Right atrium auricular region (tissue), 2 donors: ENCODE results near the gene IFNA17. TPM values are rescaled to one million over a fixed set of nuclear protein-coding genes. Genes with fewer than 3 reads are reported as not detected.
"Not testable (repeated sequence)": the region's sequence is repeated elsewhere in the genome, so short reads cannot be mapped to it uniquely, and the experiment has no call there.

Experiments used
- DNase-seq: peaks from one replicate; pipeline ENCODE4 v3.0.0-alpha.2; 2019; ENCODE audit warnings: low spot score
- H3K27ac ChIP-seq, 2 donors: fragments of 200-600 bp; sonication (generic); 1 replicate in 1 of 2; 2 replicates in 1 of 2; pipeline ENCODE4 v1.5.1; 2016 to 2019
- H3K27me3 ChIP-seq, 2 donors: fragments of 200-600 bp; sonication (generic); one replicate each; pipeline versions ENCODE4 v1.5.1 to v1.6.0; 2017 to 2019
- H3K36me3 ChIP-seq: fragments of 200-600 bp; sonication (generic); one replicate; pipeline ENCODE4 v1.5.1; 2016
- H3K4me1 ChIP-seq, 2 donors: fragments of 200-600 bp; sonication (generic); one replicate each; pipeline versions ENCODE4 v1.5.1 to v1.6.0; 2017 to 2019
- H3K4me3 ChIP-seq, 2 donors: fragments of 200-600 bp; sonication (generic); 1 replicate in 1 of 2; 2 replicates in 1 of 2; pipeline ENCODE4 v1.5.1; 2017 to 2019; ENCODE audit warnings: mild to moderate bottlenecking in 1 of 2, moderate library complexity in 1 of 2
- H3K9me3 ChIP-seq, 2 donors: fragments of 200-600 bp; sonication (generic); one replicate each; pipeline ENCODE4 v1.5.1; 2019
- total RNA-seq, 2 donors: library from RNA; depleted of rRNA; stranded (reverse); fragments of >200 nt; gene quantifications; one replicate each; pipeline ENCODE4 v1.1.0, GENCODE V29; 2016
- TF ChIP-seq, protein P1 (sequence below), 2 donors: fragments of 200-600 bp; sonication (generic); IDR thresholded peaks; one replicate each; pipeline ENCODE4 v1.5.1; 2019; ENCODE audit warnings: antibody characterized with exemption in 2 of 2

Gene IFNA17
- total RNA-seq, 2 donors from 2014 or later, result not detected

DNA sequence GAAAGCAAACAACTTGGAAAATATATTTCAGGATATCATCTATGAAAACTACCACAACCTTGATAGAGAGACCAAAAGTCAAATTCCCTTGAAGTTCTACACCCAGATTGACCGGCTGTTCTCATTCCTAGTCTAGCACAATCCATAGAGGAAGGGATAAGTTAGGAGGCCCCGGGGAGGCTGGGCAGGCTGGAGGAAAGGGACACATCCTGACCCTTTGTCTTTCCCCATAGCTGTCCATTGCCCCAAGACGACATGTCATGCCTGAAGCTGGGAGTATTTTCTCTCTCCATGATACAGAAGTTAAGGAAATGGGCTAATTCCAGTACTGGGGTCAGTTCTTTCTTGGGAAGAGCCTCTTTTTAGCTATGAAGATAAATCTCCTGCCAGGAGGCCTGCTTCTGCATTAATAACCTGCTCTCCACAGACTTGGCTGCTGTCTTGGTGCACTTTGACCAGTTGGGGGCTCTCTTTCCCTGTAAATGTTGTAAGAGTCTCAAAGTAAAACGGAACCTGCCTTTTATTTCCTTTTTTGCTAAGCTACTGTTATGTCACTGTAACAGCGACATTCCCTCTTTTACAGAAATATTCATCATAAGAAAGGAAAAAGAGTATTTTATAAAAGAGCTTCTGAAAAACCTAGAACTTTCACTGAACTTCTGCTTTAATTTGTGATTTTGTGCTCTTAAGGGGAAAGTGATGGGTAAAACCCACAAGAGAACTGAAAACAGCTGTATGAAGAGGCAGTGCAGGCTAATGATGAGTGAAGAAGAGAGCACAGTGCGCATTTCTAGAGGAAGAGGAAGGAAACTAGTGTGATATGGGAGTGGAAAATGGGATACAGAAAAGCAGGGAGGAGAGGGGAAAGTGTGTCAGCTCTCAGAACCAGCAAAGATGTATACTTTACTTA, 32.9 kb downstream of the IFNA17 start:
- not testable (repeated sequence) for H3K27me3 ChIP-seq, DNase-seq, H3K9me3 ChIP-seq, H3K27ac ChIP-seq, H3K36me3 ChIP-seq, H3K4me3 ChIP-seq, H3K4me1 ChIP-seq
- TF ChIP-seq, protein P1, sequence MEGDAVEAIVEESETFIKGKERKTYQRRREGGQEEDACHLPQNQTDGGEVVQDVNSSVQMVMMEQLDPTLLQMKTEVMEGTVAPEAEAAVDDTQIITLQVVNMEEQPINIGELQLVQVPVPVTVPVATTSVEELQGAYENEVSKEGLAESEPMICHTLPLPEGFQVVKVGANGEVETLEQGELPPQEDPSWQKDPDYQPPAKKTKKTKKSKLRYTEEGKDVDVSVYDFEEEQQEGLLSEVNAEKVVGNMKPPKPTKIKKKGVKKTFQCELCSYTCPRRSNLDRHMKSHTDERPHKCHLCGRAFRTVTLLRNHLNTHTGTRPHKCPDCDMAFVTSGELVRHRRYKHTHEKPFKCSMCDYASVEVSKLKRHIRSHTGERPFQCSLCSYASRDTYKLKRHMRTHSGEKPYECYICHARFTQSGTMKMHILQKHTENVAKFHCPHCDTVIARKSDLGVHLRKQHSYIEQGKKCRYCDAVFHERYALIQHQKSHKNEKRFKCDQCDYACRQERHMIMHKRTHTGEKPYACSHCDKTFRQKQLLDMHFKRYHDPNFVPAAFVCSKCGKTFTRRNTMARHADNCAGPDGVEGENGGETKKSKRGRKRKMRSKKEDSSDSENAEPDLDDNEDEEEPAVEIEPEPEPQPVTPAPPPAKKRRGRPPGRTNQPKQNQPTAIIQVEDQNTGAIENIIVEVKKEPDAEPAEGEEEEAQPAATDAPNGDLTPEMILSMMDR (IDR thresholded peaks at IDR 0.05), result peak; percentile 14 to 60

DNA sequence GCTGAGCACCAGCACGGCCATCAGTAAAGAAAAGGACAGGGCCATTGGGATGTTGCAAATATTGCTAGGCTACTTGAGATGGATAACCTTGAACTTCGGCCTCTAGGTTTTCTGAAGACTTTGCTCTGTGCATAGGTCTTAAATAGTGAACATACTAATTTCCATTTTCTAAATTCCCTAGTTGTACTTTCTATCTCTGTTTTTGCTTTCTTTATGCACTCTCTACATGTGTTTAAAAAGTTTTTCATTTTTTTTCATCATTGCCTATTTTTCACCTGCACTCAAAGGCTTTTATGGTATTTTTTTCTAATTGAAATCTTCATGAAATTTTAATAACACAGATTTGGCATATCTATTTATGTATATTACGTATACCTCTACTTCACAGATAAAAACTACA, 40.5 kb downstream of the IFNA17 start, which contains the start of gene IFNA4:
IFNA4 (minus strand) TSS at position 101 of the 400 bp plus-strand sequence; CDS start at position 45, 56 bp downstream.
- H3K4me1 ChIP-seq, H3K4me3 ChIP-seq, DNase-seq: not testable (repeated sequence)

DNA sequence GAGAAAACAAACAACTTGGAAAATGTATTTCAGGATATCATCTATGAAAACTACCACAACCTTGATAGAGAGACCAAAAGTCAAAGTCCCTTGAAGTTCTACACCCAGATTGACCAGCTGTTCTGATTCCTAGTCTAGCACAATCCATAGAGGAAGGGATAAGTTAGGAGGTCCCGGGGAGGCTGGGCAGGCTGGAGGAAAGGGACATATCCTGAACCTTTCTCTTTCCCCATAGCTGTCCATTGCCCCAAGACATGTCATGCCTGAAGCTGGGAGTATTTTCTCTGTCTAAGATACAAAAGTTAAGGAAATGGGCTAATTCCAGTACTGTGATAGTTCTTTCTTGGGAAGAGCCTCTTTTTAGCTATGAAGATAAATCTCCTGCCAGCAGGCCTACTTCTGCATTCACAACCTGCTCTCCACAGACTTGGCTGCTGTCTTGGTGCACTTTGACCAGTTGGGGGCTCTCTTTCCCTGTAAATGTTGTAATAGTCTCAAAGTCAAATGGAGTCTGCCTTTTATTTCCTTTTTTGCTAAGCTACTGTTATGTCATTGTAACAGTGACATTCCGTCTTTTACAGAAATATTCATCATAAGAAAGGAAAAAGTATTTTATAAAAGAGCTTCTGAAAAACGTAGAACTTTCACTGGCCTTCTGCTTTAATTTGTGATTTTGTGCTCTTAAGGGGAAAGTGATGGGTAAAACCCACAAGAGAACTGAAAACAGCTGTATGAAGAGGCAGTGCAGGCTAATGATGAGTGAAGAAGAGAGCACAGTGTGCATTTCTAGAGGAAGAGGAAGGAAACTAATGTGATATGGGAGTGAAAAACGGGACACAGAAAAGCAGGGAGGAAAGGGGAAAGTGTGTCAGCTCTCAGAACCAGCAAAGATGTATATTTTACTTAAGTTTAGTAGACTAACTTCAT, 44.9 kb downstream of the IFNA17 start:
- TF ChIP-seq, protein P1 (IDR thresholded peaks at IDR 0.05), result peak in 1 of 2 donors; percentile 33
- not testable (repeated sequence) for H3K9me3 ChIP-seq, DNase-seq, H3K4me1 ChIP-seq, H3K27me3 ChIP-seq, H3K4me3 ChIP-seq, H3K36me3 ChIP-seq, H3K27ac ChIP-seq

More for the DNA sequence above, 40.5 kb downstream of the IFNA17 start, which contains the start of gene IFNA4:
- H3K27me3 ChIP-seq, H3K9me3 ChIP-seq, H3K27ac ChIP-seq, H3K36me3 ChIP-seq: not testable (repeated sequence)

Other genes with a start within 250 kb of the IFNA17 start
- gene HACD4, start 196.6 kb downstream of the IFNA17 start, total RNA-seq, result 1 to 10 TPM in 1 of 2 donors, under 1 TPM in 1; 0.82 to 1.7 TPM
- not detected for gene IFNB1, start 150.3 kb downstream of the IFNA17 start, total RNA-seq
- gene IFNW1, start 86.4 kb downstream of the IFNA17 start, total RNA-seq, result not detected
- not detected for gene IFNA21, start 61.6 kb downstream of the IFNA17 start, total RNA-seq
- not detected for gene IFNA4, start 40.6 kb downstream of the IFNA17 start, total RNA-seq
- gene IFNA7, start 26.0 kb downstream of the IFNA17 start, total RNA-seq, result not detected
- gene IFNA10, start 21.1 kb downstream of the IFNA17 start, total RNA-seq, result not detected
- not detected for gene IFNA16, start 10.9 kb downstream of the IFNA17 start, total RNA-seq
- gene IFNA14, start 11.8 kb upstream of the IFNA17 start, total RNA-seq, result not detected
- gene IFNA5, start 77.1 kb upstream of the IFNA17 start, total RNA-seq, result not detected
- 10 to 100 TPM; 10.7 to 10.8 TPM for gene KLHL9, start 107.2 kb upstream of the IFNA17 start, total RNA-seq
- gene IFNA6, start 122.7 kb upstream of the IFNA17 start, total RNA-seq, result not detected
- not detected for gene IFNA13, start 139.8 kb upstream of the IFNA17 start, total RNA-seq
- gene IFNA2, start 157.2 kb upstream of the IFNA17 start, total RNA-seq, result not detected
- not detected for gene IFNA8, start 180.9 kb upstream of the IFNA17 start, total RNA-seq
- gene IFNA1, start 212.2 kb upstream of the IFNA17 start, total RNA-seq, result not detected